Middle frontal gyrus (tissue), 1 donor: Measurements from ENCODE around the gene KRTAP5-4.
"Not testable (repeated sequence)": the region's sequence is repeated elsewhere in the genome, so short reads cannot be mapped to it uniquely, and the experiment has no call there.

ENCODE experiments used
- DNase-seq: peaks from one replicate; pipeline ENCODE4 v3.0.0-alpha.2; 2015; ENCODE audit warnings: low spot score; ENCODE audit errors: extremely low spot score

The KRTAP5-4 gene

GRCh38 chr11:1604181-1604580 lies 17.8 kb downstream of the KRTAP5-4 start:
- no peak for DNase-seq

- DNase-seq = no peak
Measured at GRCh38 chr11:1603629-1604028, 18.3 kb downstream of the KRTAP5-4 start.

GRCh38 chr11:1601663-1602062 lies 20.3 kb downstream of the KRTAP5-4 start:
- DNase-seq = not testable (repeated sequence)

GRCh38 chr11:1600626-1601025 lies 21.3 kb downstream of the KRTAP5-4 start:
- DNase-seq = no peak

- no peak for DNase-seq
Measured at GRCh38 chr11:1598816-1599215, 23.1 kb downstream of the KRTAP5-4 start.

GRCh38 chr11:1598406-1598805 lies 23.5 kb downstream of the KRTAP5-4 start:
- DNase-seq = not testable (repeated sequence)

- no peak for DNase-seq
Measured at GRCh38 chr11:1597994-1598380, 24.0 kb downstream of the KRTAP5-4 start, which contains the start of gene KRTAP5-2. KRTAP5-2 (minus strand) TSS chr11:1598294; CDS start chr11:1598250, 44 bp downstream.

- DNase-seq = no peak
Measured at GRCh38 chr11:1597331-1597993, 24.5 kb downstream of the KRTAP5-4 start.

- not testable (repeated sequence) for DNase-seq
Measured at GRCh38 chr11:1596576-1597121, 25.3 kb downstream of the KRTAP5-4 start.

- DNase-seq = not testable (repeated sequence)
Measured at GRCh38 chr11:1595994-1596575, 25.9 kb downstream of the KRTAP5-4 start.

GRCh38 chr11:1592628-1593027 lies 29.3 kb downstream of the KRTAP5-4 start:
- DNase-seq = no peak

- no peak for DNase-seq
Measured at GRCh38 chr11:1589996-1590395, 31.9 kb downstream of the KRTAP5-4 start.

- not testable (repeated sequence) for DNase-seq
Measured at GRCh38 chr11:1589191-1589963, 32.6 kb downstream of the KRTAP5-4 start.

GRCh38 chr11:1586699-1587098 lies 35.2 kb downstream of the KRTAP5-4 start:
- DNase-seq = no peak

GRCh38 chr11:1584661-1585370 lies 37.1 kb downstream of the KRTAP5-4 start, which contains the start of gene KRTAP5-1:
KRTAP5-1 (minus strand) TSS chr11:1585283; CDS start chr11:1585249, 34 bp downstream.
- DNase-seq = not testable (repeated sequence)

GRCh38 chr11:1582909-1583308 lies 39.0 kb downstream of the KRTAP5-4 start:
- DNase-seq = not testable (repeated sequence)

GRCh38 chr11:1581976-1582375 lies 40.0 kb downstream of the KRTAP5-4 start:
- DNase-seq = no peak

- no peak for DNase-seq
Measured at GRCh38 chr11:1576825-1577224, 45.1 kb downstream of the KRTAP5-4 start.

GRCh38 chr11:1575756-1576155 lies 46.2 kb downstream of the KRTAP5-4 start:
- not testable (repeated sequence) for DNase-seq

GRCh38 chr11:1574933-1575242 lies 47.0 kb downstream of the KRTAP5-4 start:
- no peak for DNase-seq

- DNase-seq = no peak
Measured at GRCh38 chr11:1574238-1574932, 47.6 kb downstream of the KRTAP5-4 start.
